OCI-LY1 (cell line): ENCODE measurements around the gene CDKN1C.

Source experiments
- CTCF ChIP-seq: fragments of 200-600 bp; sonication (generic), shearing (Covaris generic); IDR thresholded peaks from 2 replicates; pipeline ENCODE4 v1.5.1; 2017; ENCODE audit warnings: mild to moderate bottlenecking, antibody characterized with exemption, low read length, moderate library complexity, mixed read lengths
- EZH2 ChIP-seq: fragments of 200-600 bp; sonication (generic), shearing (Covaris generic); IDR thresholded peaks from 2 replicates; pipeline ENCODE4 v1.8.0; 2017; ENCODE audit warnings: borderline replicate concordance, mixed run types, mild to moderate bottlenecking, antibody characterized with exemption, low read length, moderate library complexity, mixed read lengths

- no peak for TF ChIP-seq CTCF
- TF ChIP-seq EZH2 = no peak
Observed at GRCh38 chr11:2862395-2863275, 22.9 kb downstream of the CDKN1C start.
